ENCODE results near the gene APOC1.

APOC1 gene

GRCh38 chr19:44943801-44944249, 29.4 kb downstream of the APOC1 start:
- DNase-seq (ENCODE audit: low read depth): no peak
- H3K4me3 ChIP-seq (ENCODE audit: low read length): no peak overlapping the region
- no peak for TF ChIP-seq CTCF (conservative IDR thresholded peaks at IDR 0.05; ENCODE audit: low read depth, low read length)

DNA sequence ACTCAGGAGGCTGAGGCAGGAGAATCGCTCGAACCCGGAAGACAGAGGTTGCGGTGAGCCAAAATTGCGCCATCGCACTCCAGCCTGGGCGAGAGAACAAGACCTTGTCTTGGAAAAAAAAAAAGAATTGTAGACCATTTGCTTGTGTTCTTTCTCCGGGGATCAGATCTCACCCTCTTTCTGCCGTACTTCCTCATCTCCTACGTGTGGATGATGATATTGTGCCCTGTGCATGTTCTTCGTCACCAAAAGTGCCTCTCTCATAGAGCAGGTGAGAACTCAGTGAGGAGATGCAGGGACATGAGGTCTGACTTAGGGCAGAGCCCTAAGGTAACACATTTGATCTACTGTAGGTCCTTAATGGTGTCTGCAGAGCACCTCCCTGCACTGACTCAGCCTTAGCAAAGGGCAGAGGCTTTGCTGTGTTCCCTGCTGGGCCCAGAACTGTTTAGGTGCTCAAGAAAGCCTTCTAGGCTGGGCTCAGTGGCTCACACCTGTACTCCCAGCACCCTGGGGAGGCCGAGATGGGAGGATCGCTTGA, 32.7 kb downstream of the APOC1 start:
- no peak for TF ChIP-seq CTCF (conservative IDR thresholded peaks at IDR 0.05; ENCODE audit: low read depth, low read length)
- H3K4me3 ChIP-seq (ENCODE audit: low read length): no peak overlapping the region
- no peak for DNase-seq (ENCODE audit: low read depth)

GRCh38 chr19:44948237-44948636, 33.8 kb downstream of the APOC1 start:
- no peak overlapping the region for H3K4me3 ChIP-seq (ENCODE audit: low read length)
- no peak for TF ChIP-seq CTCF (conservative IDR thresholded peaks at IDR 0.05; ENCODE audit: low read depth, low read length)
- no peak for DNase-seq (ENCODE audit: low read depth)

- H3K4me3 ChIP-seq (ENCODE audit: low read length): no peak overlapping the region
- no peak for DNase-seq (ENCODE audit: low read depth)
- TF ChIP-seq CTCF (conservative IDR thresholded peaks at IDR 0.05; ENCODE audit: low read depth, low read length): no peak
Observed at GRCh38 chr19:44948763-44949374, 34.5 kb downstream of the APOC1 start.

GRCh38 chr19:44949550-44949949, 35.1 kb downstream of the APOC1 start:
- no peak for DNase-seq (ENCODE audit: low read depth)
- TF ChIP-seq CTCF (conservative IDR thresholded peaks at IDR 0.05; ENCODE audit: low read depth, low read length): no peak
- no peak overlapping the region for H3K4me3 ChIP-seq (ENCODE audit: low read length)

DNA sequence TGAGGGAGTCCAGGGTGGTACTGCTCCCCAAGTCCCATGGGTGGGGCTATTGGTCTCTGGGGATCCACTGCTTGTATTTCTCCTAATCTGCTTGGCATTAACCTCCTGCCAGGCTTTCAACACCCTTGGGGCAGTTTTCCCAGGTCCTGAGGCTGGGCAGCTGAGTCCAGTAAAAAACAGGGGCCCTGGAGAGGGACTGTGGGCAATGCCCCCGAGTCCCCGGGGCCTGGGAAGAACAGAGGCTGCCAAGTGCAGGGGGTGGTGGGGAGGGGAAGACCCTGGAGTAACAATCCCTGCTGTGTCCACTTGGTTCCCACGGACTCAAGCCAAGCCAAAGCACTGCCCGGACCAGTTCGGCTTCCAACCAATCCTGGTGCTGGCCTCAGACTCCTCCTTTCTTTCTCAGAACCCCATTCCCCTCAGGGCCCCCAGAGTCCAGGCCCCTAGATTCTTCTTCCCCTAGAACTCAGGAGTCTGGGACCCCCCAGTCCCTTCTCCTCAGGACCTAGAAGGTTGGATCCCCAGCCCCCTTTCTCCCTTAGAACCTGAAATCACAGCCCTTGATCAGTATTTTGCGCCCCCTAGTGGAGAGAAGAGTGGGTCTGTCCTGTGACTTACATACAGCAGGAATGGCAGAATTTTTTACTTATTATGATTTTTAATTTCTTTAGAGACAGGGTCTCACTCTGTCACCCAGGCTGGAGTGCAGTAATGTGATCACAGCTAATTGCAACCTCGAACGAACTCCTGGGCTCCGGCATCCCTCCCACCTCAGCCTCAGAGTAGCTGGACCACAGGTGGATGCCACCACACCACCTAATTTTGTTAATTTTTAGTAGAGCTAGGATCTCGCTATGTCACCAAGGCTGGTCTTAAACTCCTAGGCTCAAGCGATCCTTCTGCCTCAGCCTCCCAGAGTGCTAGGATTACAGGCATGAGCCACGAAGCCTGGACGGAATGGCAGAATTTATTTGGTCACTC, 37.1 kb downstream of the APOC1 start:
- peak; percentile 85 for TF ChIP-seq CTCF (conservative IDR thresholded peaks at IDR 0.05; ENCODE audit: low read depth, low read length)
- H3K4me3 ChIP-seq (ENCODE audit: low read length): no peak overlapping the region

More for the DNA sequence above, 37.1 kb downstream of the APOC1 start:
- peak; percentile 40 for DNase-seq (ENCODE audit: low read depth)

All from retinal pigment epithelial cell (primary cell).